Upper lobe of left lung (tissue), 6 donors: Measurements from ENCODE around the gene SIRPA. TPM values are rescaled to one million over a fixed set of nuclear protein-coding genes. Genes with fewer than 3 reads are reported as not detected.

Source experiments
- ATAC-seq, 2 donors: fragments of 200-7000 bp; cut with Tn5 transposase; one replicate each; pipeline ENCODE4 v1.9.1; 2022; ENCODE audit warnings: mild to moderate bottlenecking in 2 of 2, moderate library complexity in 2 of 2; ENCODE audit not compliant: low FRiP score in 2 of 2
- DNase-seq, 2 donors: peaks; one replicate each; pipeline ENCODE4 v3.0.0-alpha.2; 2019 to 2020
- H3K27ac ChIP-seq, 4 donors: fragments of 200-600 bp; sonication (generic); one replicate each; pipeline ENCODE4 v1.5.1; 2016 to 2019
- H3K27me3 ChIP-seq, 4 donors: fragments of 200-600 bp; sonication (generic); one replicate each; pipeline ENCODE4 v1.5.1; 2017 to 2019
- H3K36me3 ChIP-seq, 4 donors: fragments of 200-600 bp; sonication (generic); one replicate each; pipeline ENCODE4 v1.5.1; 2016 to 2019
- H3K4me1 ChIP-seq, 4 donors: fragments of 200-600 bp; sonication (generic); one replicate each; pipeline ENCODE4 v1.5.1; 2018 to 2019
- H3K4me3 ChIP-seq, 4 donors: fragments of 200-600 bp; sonication (generic); one replicate each; pipeline ENCODE4 v1.5.1; 2017 to 2019; ENCODE audit warnings: mild to moderate bottlenecking in 2 of 4, moderate library complexity in 1 of 4
- H3K9me3 ChIP-seq, 4 donors: fragments of 200-600 bp; sonication (generic); one replicate each; pipeline ENCODE4 v1.5.1; 2018 to 2019
- CTCF ChIP-seq, 6 experiments: fragments of 450-650 bp in 4 of 6; fragments of 200-600 bp in 2 of 6; sonication (generic) in 2 of 6; IDR thresholded peaks; one replicate each; pipeline ENCODE4 v1.5.1; 2016 to 2019; ENCODE audit warnings: antibody characterized with exemption in 6 of 6
- EP300 ChIP-seq, 4 donors: sonication (generic); formaldehyde crosslinking; IDR thresholded peaks; one replicate each; pipeline ENCODE4 v1.5.1; 2017; ENCODE audit warnings: antibody characterized with exemption in 4 of 4, control low read depth in 2 of 4
- POLR2A ChIP-seq, 4 donors: fragments of 450-650 bp; IDR thresholded peaks; one replicate each; pipeline ENCODE4 v1.5.1; 2016 to 2017; ENCODE audit warnings: antibody characterized with exemption in 4 of 4, mild to moderate bottlenecking in 2 of 4
- POLR2AphosphoS5 ChIP-seq, 2 donors: sonication (generic); formaldehyde crosslinking; IDR thresholded peaks; one replicate each; pipeline ENCODE4 v1.5.1; 2017; ENCODE audit warnings: antibody characterized with exemption in 2 of 2
- WGBS, 2 donors: methylation state at CpG; one replicate each; pipeline ENCODE4 v1.1.5; 2017 to 2018; 5-methylcytosine and 5-hydroxymethylcytosine counted together
- total RNA-seq, 6 donors: library from RNA; depleted of rRNA in 4 of 6; stranded (reverse); fragments of >200 nt in 4 of 6; gene quantifications; one replicate each; pipeline versions ENCODE4 v1.1.0 to v1.2.1, GENCODE V29; 2016 to 2021
- donor health status: DM: no; HTN: no; CAD: no; lungs with moderate emphysema.
- donor health status: DM: no; HTN: yes; CAD: no; lungs with severe emphysema.

Gene SIRPA
- total RNA-seq, 6 donors from 2014 or later: 36.3 to 119 (median 60.4) TPM

GRCh38 chr20:1907586-1907985 is 12.4 kb downstream of the SIRPA start:
- 88 to 92% methylated on average over 4 to 5 of the region's 6 CpGs for WGBS, 2 donors
- ATAC-seq (no peak), DNase-seq (no peak)
- no peaks in the 10 kb centered on the region for H3K27me3 ChIP-seq
- no peaks in the 10 kb centered on the region for H3K9me3 ChIP-seq
- peaks cover 0 to 11% (median 4%) of the 10 kb centered on the region in 4 donors for H3K36me3 ChIP-seq
- TF ChIP-seq CTCF (IDR thresholded peaks at IDR 0.05) (no peak), POLR2A (IDR thresholded peaks at IDR 0.05) (no peak), EP300 (IDR thresholded peaks at IDR 0.05) (no peak), POLR2AphosphoS5 (IDR thresholded peaks at IDR 0.05) (no peak)
- no peak overlapping the region for H3K27ac ChIP-seq
- H3K4me3 ChIP-seq: no peak overlapping the region
- peaks cover 0 to 7% (median 0%) of the 10 kb centered on the region in 4 donors for H3K4me1 ChIP-seq

GRCh38 chr20:1908191-1908590 is 13.0 kb downstream of the SIRPA start:
- Histone ChIP-seq H3K27me3 (no peaks in the 10 kb centered on the region), H3K4me1 (peaks cover 0 to 7% (median 0%) of the 10 kb centered on the region in 4 donors), H3K9me3 (no peaks in the 10 kb centered on the region), H3K27ac (no peak overlapping the region), H3K4me3 (no peak overlapping the region), H3K36me3 (peaks cover 0 to 11% (median 4%) of the 10 kb centered on the region in 4 donors)
- no peak for DNase-seq
- no peak for ATAC-seq
- TF ChIP-seq EP300 (IDR thresholded peaks at IDR 0.05) (no peak), CTCF (IDR thresholded peaks at IDR 0.05) (no peak), POLR2A (IDR thresholded peaks at IDR 0.05) (no peak), POLR2AphosphoS5 (IDR thresholded peaks at IDR 0.05) (no peak)
- 80 to 88% methylated on average over 9 of the region's 9 CpGs for WGBS, 2 donors

- TF ChIP-seq POLR2AphosphoS5 (IDR thresholded peaks at IDR 0.05) (no peak), CTCF (IDR thresholded peaks at IDR 0.05) (no peak), EP300 (IDR thresholded peaks at IDR 0.05) (no peak), POLR2A (IDR thresholded peaks at IDR 0.05) (no peak)
- Histone ChIP-seq H3K27me3 (no peaks in the 10 kb centered on the region), H3K9me3 (no peaks in the 10 kb centered on the region), H3K4me3 (no peak overlapping the region), H3K4me1 (peaks cover 0 to 7% (median 0%) of the 10 kb centered on the region in 4 donors), H3K36me3 (peaks cover 0 to 11% (median 3%) of the 10 kb centered on the region in 4 donors), H3K27ac (no peak overlapping the region)
- DNase-seq (no peak), ATAC-seq (no peak)
- 71 to 83% methylated on average over 4 of the region's 4 CpGs for WGBS, 2 donors
Observed at GRCh38 chr20:1909097-1909496, 13.9 kb downstream of the SIRPA start.

GRCh38 chr20:1911536-1911935 is 16.3 kb downstream of the SIRPA start:
- ATAC-seq (no peak), DNase-seq (no peak)
- peaks cover 0 to 7% (median 0%) of the 10 kb centered on the region in 4 donors for H3K4me1 ChIP-seq
- no peaks in the 10 kb centered on the region for H3K9me3 ChIP-seq
- no peak overlapping the region for H3K4me3 ChIP-seq
- 88% methylated on average over 10 of the region's 10 CpGs for WGBS, 2 donors
- H3K27ac ChIP-seq: no peak overlapping the region
- H3K36me3 ChIP-seq: peaks cover 0 to 21% (median 7%) of the 10 kb centered on the region in 4 donors
- no peaks in the 10 kb centered on the region for H3K27me3 ChIP-seq
- TF ChIP-seq CTCF (IDR thresholded peaks at IDR 0.05) (no peak), POLR2A (IDR thresholded peaks at IDR 0.05) (no peak), POLR2AphosphoS5 (IDR thresholded peaks at IDR 0.05) (no peak), EP300 (IDR thresholded peaks at IDR 0.05) (no peak)

GRCh38 chr20:1912053-1912452 is 16.8 kb downstream of the SIRPA start:
- peaks cover 0 to 27% (median 7%) of the 10 kb centered on the region in 4 donors for H3K36me3 ChIP-seq
- TF ChIP-seq POLR2AphosphoS5 (IDR thresholded peaks at IDR 0.05): no peak
- TF ChIP-seq EP300 (IDR thresholded peaks at IDR 0.05): no peak
- TF ChIP-seq POLR2A (IDR thresholded peaks at IDR 0.05): no peak
- TF ChIP-seq CTCF (IDR thresholded peaks at IDR 0.05): no peak
- H3K4me3 ChIP-seq: no peak overlapping the region
- DNase-seq: no peak
- H3K27me3 ChIP-seq: no peaks in the 10 kb centered on the region
- WGBS, 2 donors: 84 to 86% methylated on average over 11 to 12 of the region's 12 CpGs
- no peaks in the 10 kb centered on the region for H3K9me3 ChIP-seq
- peaks cover 0 to 7% (median 0%) of the 10 kb centered on the region in 4 donors for H3K4me1 ChIP-seq
- ATAC-seq: no peak
- no peak overlapping the region for H3K27ac ChIP-seq
